Measurements from ENCODE around the gene ATRNL1. TPM values are rescaled to one million over a fixed set of nuclear protein-coding genes. Genes with fewer than 3 reads are reported as not detected.

ATRNL1 gene
- total and polyA plus RNA-seq, 2 of the 8 experiments (the other 6 are each of a cell fraction or from before 2014, with no cell fraction given): 5.1 to 17.6 TPM

- Histone ChIP-seq H3K79me2 (ENCODE audit: control insufficient read depth in 1 of 2, insufficient read depth in 2 of 2, low read length in 2 of 2) (no peaks in the 10 kb centered on the region), H3K4me1 (replicated peaks in 1 of 4; ENCODE audit: control insufficient read depth in 3 of 4, insufficient read depth in 4 of 4, low read length in 3 of 4) (peaks cover 0 to 11% (median 5%) of the 10 kb centered on the region in 4 experiments; a peak in 6 of 7 replicates), H2BK120ac (replicated peaks; ENCODE audit: low read depth, low read length) (no peak overlapping the region), H4K8ac (ENCODE audit: extremely low read depth, insufficient read depth, low read length) (no peak overlapping the region), H3K9ac (replicated peaks in 1 of 4; ENCODE audit: extremely low read depth in 1 of 4, low read depth in 3 of 4, low read length in 3 of 4) (no peak overlapping the region), H3K23me2 (ENCODE audit: low read depth, low read length) (no peaks in the 10 kb centered on the region), H2AFZ (ENCODE audit: low read length) (no peak overlapping the region), H3K14ac (ENCODE audit: insufficient read length) (no peak overlapping the region), H4K5ac (ENCODE audit: insufficient read length, low read depth, low read length) (no peak overlapping the region), H2BK12ac (ENCODE audit: low read depth, low read length) (no peak overlapping the region), H2BK15ac (ENCODE audit: low read length) (no peak overlapping the region), H2AK5ac (ENCODE audit: low read depth, low read length) (no peak overlapping the region), H4K91ac (replicated peaks; ENCODE audit: insufficient read length, low read length) (no peak overlapping the region), H4K20me1 (replicated peaks in 1 of 2; ENCODE audit: control insufficient read depth in 1 of 2, insufficient read depth in 2 of 2, low read length in 2 of 2) (no peaks in the 10 kb centered on the region), H3K56ac (replicated peaks; ENCODE audit: insufficient read length, low read depth, low read length) (no peak overlapping the region), H3K4ac (replicated peaks; ENCODE audit: insufficient read length, low read depth, low read length) (no peak overlapping the region), H2BK20ac (ENCODE audit: low read length) (no peak overlapping the region), H3K18ac (ENCODE audit: extremely low read depth, low read length) (no peak overlapping the region), H3K27ac (ENCODE audit: low read depth, low read length) (no peak overlapping the region), H2BK5ac (ENCODE audit: low read depth, low read length) (no peak overlapping the region), H3K27me3 (replicated peaks in 1 of 4; ENCODE audit: control insufficient read depth in 3 of 4, extremely low read depth in 1 of 4, insufficient read depth in 3 of 4, low read length in 3 of 4) (no peaks in the 10 kb centered on the region), H3K36me3 (ENCODE audit: control insufficient read depth in 2 of 4, insufficient read depth in 4 of 4, low read length in 3 of 4) (no peaks in the 10 kb centered on the region), H3K79me1 (ENCODE audit: low read depth, low read length) (no peaks in the 10 kb centered on the region), H3K4me3 (ENCODE audit: extremely low read depth in 1 of 4, insufficient read depth in 2 of 4, low read depth in 3 of 4, low read length in 4 of 4) (no peak overlapping the region), H3K9me3 (ENCODE audit: insufficient read depth in 2 of 2, low read depth in 1 of 2, low read length in 1 of 2) (peaks cover 4 to 6% of the 10 kb centered on the region in 2 experiments; a peak in 3 of 4 replicates), H3K23ac (ENCODE audit: insufficient read length) (no peak overlapping the region), H3K4me2 (ENCODE audit: insufficient read depth in 1 of 2, low read depth in 2 of 2, low read length in 2 of 2) (no peak overlapping the region)
- ChIA-PET CTCF (ENCODE audit: partially characterized antibody) (no interaction called here), POLR2A (ENCODE audit: partially characterized antibody) (no interaction called here)
- no peak for DNase-seq (ENCODE audit: low read depth in 1 of 2, low spot score in 2 of 2)
- TF ChIP-seq RNF2 (IDR thresholded peaks at IDR 0.05; ENCODE audit: borderline replicate concordance, low read depth, low read length, missing control alignments, poor library complexity, severe bottlenecking) (no peak), EGR1 (IDR thresholded peaks at IDR 0.05; ENCODE audit: borderline replicate concordance, low read depth, low read length) (no peak), POLR2AphosphoS5 (IDR thresholded peaks at IDR 0.05; ENCODE audit: low read depth, low read length) (no peak), TAF7 (optimal IDR thresholded peaks at IDR 0.05; ENCODE audit: borderline replicate concordance, low read depth, low read length) (no peak), CEBPB (IDR thresholded peaks at IDR 0.05; ENCODE audit: low read depth, low read length) (no peak), CHD2 (IDR thresholded peaks at IDR 0.05; ENCODE audit: low read length) (no peak), SIX5 (IDR thresholded peaks at IDR 0.05; ENCODE audit: low read depth, low read length) (no peak)
- FAIRE-seq: no peak
- 100% methylated on average over 1 of the region's 1 CpG; no CpG with 5 or more reads in 1 of the 2 experiments for WGBS, 2 experiments (ENCODE audit: extremely low coverage in 1 of 2, insufficient coverage in 1 of 2, insufficient read length in 1 of 2, insufficient replicate concordance in 2 of 2, low coverage in 1 of 2, low lambda C conversion rate in 2 of 2, missing lambda C conversion rate in 1 of 2)
Observed at GRCh38 chr10:115979576-115979975, 886.4 kb downstream of the ATRNL1 start.

Data from H1 (cell line).